Mesendoderm (in vitro differentiated cells): Measurements from ENCODE around the gene GRIK1.

Experiments
- DNase-seq: peaks from one replicate; pipeline ENCODE4 v3.0.0; 2013
- H2AK5ac ChIP-seq: 2 replicates; pipeline ENCODE4 v1.6.1; 2013; ENCODE audit warnings: low read length, inconsistent platforms
- H2BK120ac ChIP-seq: 2 replicates; pipeline ENCODE4 v1.6.1; 2013; ENCODE audit warnings: low read depth, mild to moderate bottlenecking, low read length, moderate library complexity, mixed read lengths
- H2BK15ac ChIP-seq: replicated peaks from 2 replicates; pipeline ENCODE4 v1.6.1; 2013; ENCODE audit warnings: low read depth, mild to moderate bottlenecking, moderate library complexity
- H2BK5ac ChIP-seq: 2 replicates; pipeline ENCODE4 v1.6.1; 2013; ENCODE audit warnings: low read length, inconsistent platforms
- H3K18ac ChIP-seq: 2 replicates; pipeline ENCODE4 v1.6.1; 2013; ENCODE audit warnings: mild to moderate bottlenecking, low read length, mixed read lengths
- H3K23ac ChIP-seq: one replicate; pipeline ENCODE4 v1.6.1; 2013; ENCODE audit warnings: low read length
- H3K27ac ChIP-seq: 2 replicates; pipeline ENCODE4 v1.5.1; 2013; ENCODE audit warnings: low read depth, mild to moderate bottlenecking, inconsistent platforms, low read length, moderate library complexity
- H3K27me3 ChIP-seq: 2 replicates; pipeline ENCODE4 v1.6.1; 2013; ENCODE audit warnings: low read length, control low read depth, mild to moderate bottlenecking, inconsistent platforms; ENCODE audit not compliant: insufficient read depth, poor library complexity
- H3K36me3 ChIP-seq: 2 replicates; pipeline ENCODE4 v1.6.1; 2013; ENCODE audit warnings: low read length, inconsistent platforms; ENCODE audit not compliant: control insufficient read depth, insufficient read depth
- H3K4ac ChIP-seq: one replicate; pipeline ENCODE4 v1.6.1; 2013; ENCODE audit warnings: low read depth, mild to moderate bottlenecking, low read length, moderate library complexity
- H3K4me1 ChIP-seq: 2 replicates; pipeline ENCODE4 v1.6.1; 2013; ENCODE audit warnings: low read depth, low read length, inconsistent platforms; ENCODE audit not compliant: control insufficient read depth
- H3K4me2 ChIP-seq: 2 replicates; pipeline ENCODE4 v1.6.1; 2013; ENCODE audit warnings: low read length
- H3K4me3 ChIP-seq: 2 replicates; pipeline ENCODE4 v1.5.1; 2013; ENCODE audit warnings: mild to moderate bottlenecking, low read length
- H3K56ac ChIP-seq: one replicate; pipeline ENCODE4 v1.6.1; 2013; ENCODE audit warnings: low read length
- H3K79me1 ChIP-seq: 2 replicates; pipeline ENCODE4 v1.6.1; 2013; ENCODE audit warnings: low read length, inconsistent platforms
- H3K79me2 ChIP-seq: 2 replicates; pipeline ENCODE4 v1.6.1; 2013; ENCODE audit warnings: mild to moderate bottlenecking, low read length; ENCODE audit not compliant: control insufficient read depth, insufficient read depth
- H3K9ac ChIP-seq: 2 replicates; pipeline ENCODE4 v1.6.1; 2013; ENCODE audit warnings: low read length, inconsistent platforms
- H4K5ac ChIP-seq: one replicate; pipeline ENCODE4 v1.6.1; 2013; ENCODE audit warnings: low read length
- H4K8ac ChIP-seq: one replicate; pipeline ENCODE4 v1.6.1; 2013; ENCODE audit warnings: low read depth, mild to moderate bottlenecking, control low read depth, low read length, moderate library complexity
- WGBS: extraction: QIAGEN DNeasy Blood & Tissue Kit; methylation state at CpG from one replicate; pipeline ENCODE4 v1.1.7; 2013; ENCODE audit warnings: low lambda C conversion rate, missing lambda C conversion rate; ENCODE audit not compliant: insufficient coverage; ENCODE audit errors: extremely low coverage; 5-methylcytosine and 5-hydroxymethylcytosine counted together

GRIK1 gene

DNA sequence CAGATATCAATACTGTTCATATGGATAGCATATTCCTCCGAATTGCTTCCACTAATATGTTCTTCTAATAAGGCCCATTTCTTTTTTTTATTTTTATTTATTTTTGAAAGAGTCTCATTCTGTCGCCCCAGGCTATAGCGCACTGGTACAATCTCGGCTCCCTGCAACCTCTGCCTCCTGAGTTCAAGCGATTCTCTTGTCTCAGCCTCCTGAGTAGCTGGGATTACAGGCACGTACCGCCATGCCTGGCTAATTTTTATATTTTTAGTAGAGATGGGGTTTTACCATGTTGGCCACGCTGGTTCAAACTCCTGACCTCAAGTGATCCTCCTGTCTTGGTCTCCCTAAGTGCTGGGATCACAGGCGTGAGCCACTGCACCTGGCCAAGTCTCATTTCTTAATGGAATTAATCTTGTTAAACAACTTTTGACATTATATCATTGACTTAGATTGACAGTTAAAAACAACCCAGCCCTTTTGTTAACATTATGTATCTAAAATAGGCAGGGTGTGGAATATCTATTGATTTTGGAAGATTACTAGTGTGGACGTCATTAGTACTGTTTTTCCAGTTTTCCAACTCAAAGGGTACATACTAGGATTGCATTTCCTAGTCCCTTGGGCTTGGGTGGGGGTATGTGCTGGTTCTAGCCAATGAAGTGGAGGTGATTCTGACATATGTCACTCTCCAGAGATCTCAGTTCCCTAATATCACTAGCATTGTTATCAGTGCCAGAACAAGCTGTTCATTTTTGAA is 281.4 kb downstream of the GRIK1 start:
- H4K5ac ChIP-seq: no peak overlapping the region
- no peak overlapping the region for H4K8ac ChIP-seq
- H2BK15ac ChIP-seq: no peak overlapping the region
- WGBS: no CpG with 5 or more reads among the region's 10 CpGs
- no peaks in the 10 kb centered on the region for H3K27me3 ChIP-seq
- no peaks in the 10 kb centered on the region for H3K36me3 ChIP-seq
- no peak overlapping the region for H3K4me3 ChIP-seq
- H2BK120ac ChIP-seq: no peak overlapping the region
- H3K27ac ChIP-seq: no peak overlapping the region
- no peak overlapping the region for H3K23ac ChIP-seq
- DNase-seq: no peak
- H2BK5ac ChIP-seq: no peak overlapping the region
- no peak overlapping the region for H3K4me2 ChIP-seq
- no peak overlapping the region for H3K18ac ChIP-seq
- H3K79me1 ChIP-seq: no peaks in the 10 kb centered on the region
- no peak overlapping the region for H3K9ac ChIP-seq
- H3K79me2 ChIP-seq: no peaks in the 10 kb centered on the region
- H3K56ac ChIP-seq: no peak overlapping the region
- no peaks in the 10 kb centered on the region for H3K4me1 ChIP-seq
- H2AK5ac ChIP-seq: no peak overlapping the region
- no peak overlapping the region for H3K4ac ChIP-seq

DNA sequence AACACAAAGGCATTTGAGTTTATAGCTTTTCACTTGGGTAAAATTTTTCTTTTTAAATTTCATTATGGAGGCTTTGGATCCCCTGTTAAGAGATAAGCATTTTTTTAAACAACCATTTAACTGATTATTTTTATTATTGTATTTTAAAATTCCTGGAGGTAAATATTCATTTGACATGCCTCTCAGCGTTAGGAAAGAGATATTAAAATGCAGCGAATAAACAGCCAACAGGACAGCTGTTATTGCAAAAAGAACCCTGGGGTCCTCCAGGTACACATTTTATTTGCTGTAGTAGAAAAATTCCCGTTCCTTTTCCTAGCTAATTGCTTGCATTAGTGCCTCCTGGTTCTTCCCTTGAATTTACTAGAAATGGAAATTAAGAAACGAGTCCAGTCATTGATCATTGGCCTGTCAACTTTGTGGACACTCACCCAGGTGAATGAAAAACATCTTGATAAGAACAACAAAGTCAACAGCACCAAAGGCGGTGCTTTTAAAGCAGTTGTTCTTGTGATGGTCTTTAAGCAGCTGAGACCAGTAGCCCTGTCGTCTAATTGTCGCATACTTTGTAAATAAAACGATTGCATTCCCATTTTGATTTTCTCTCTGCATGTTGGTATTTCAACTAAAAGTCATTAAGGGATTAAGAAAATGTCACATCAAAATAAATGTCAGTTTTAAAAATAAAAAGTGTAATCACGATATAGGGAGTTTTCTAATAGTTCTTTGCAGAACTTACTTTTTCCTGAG is 282.4 kb downstream of the GRIK1 start:
- H2BK15ac ChIP-seq: no peak overlapping the region
- no peaks in the 10 kb centered on the region for H3K27me3 ChIP-seq
- H3K56ac ChIP-seq: no peak overlapping the region
- no peak for DNase-seq
- H3K79me1 ChIP-seq: no peaks in the 10 kb centered on the region
- WGBS: no CpG with 5 or more reads among the region's 9 CpGs
- H3K36me3 ChIP-seq: no peaks in the 10 kb centered on the region
- no peak overlapping the region for H3K4ac ChIP-seq
- no peaks in the 10 kb centered on the region for H3K4me1 ChIP-seq
- H3K27ac ChIP-seq: no peak overlapping the region
- H3K79me2 ChIP-seq: no peaks in the 10 kb centered on the region
- H3K4me3 ChIP-seq: no peak overlapping the region
- no peak overlapping the region for H2BK5ac ChIP-seq
- no peak overlapping the region for H2BK120ac ChIP-seq
- no peak overlapping the region for H3K18ac ChIP-seq
- H3K9ac ChIP-seq: no peak overlapping the region
- no peak overlapping the region for H4K8ac ChIP-seq
- no peak overlapping the region for H3K23ac ChIP-seq
- H4K5ac ChIP-seq: no peak overlapping the region
- H3K4me2 ChIP-seq: no peak overlapping the region
- H2AK5ac ChIP-seq: no peak overlapping the region

DNA sequence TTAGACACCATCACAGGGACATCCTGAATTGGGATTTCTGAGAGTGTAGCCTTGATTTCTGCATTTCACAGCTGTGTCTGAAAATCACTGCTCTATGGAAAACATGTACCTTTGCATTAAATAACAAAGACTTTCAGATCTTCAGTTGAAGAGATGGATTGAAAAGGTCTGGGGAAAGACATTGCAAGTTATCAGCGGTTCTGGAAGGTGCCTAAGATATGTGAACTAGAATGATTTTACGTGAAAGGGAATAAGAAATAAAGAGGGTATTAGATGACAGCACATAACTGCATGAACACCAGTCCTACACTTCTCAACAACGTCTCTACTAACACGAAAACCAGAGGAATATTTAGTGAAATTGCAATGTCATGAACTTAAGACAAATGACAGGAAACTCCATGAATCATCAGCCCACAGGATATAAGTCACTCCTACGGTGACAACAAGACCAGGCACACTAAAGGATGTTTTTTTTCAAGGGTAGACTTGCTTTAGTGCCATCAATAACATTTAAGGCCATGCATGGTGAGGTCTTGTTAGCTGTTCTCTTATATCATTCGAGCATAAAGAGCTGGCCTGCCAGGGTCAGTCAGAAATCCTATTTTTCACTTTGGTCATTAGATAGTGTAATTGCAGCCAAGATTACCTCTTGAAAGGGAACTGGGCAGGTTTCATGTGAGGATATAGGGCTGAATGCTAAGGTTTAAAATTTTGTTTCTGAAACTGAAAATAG is 283.1 kb downstream of the GRIK1 start:
- no peak overlapping the region for H4K8ac ChIP-seq
- peak; percentile 16 for DNase-seq
- no CpG with 5 or more reads among the region's 6 CpGs for WGBS
- H3K18ac ChIP-seq: no peak overlapping the region
- no peaks in the 10 kb centered on the region for H3K27me3 ChIP-seq
- no peak overlapping the region for H3K9ac ChIP-seq
- H3K4ac ChIP-seq: no peak overlapping the region
- H3K23ac ChIP-seq: no peak overlapping the region
- H3K79me2 ChIP-seq: no peaks in the 10 kb centered on the region
- no peak overlapping the region for H3K27ac ChIP-seq
- H2BK5ac ChIP-seq: no peak overlapping the region
- no peak overlapping the region for H2BK15ac ChIP-seq
- H3K36me3 ChIP-seq: no peaks in the 10 kb centered on the region
- H4K5ac ChIP-seq: no peak overlapping the region
- H3K4me3 ChIP-seq: no peak overlapping the region
- no peak overlapping the region for H3K56ac ChIP-seq
- no peaks in the 10 kb centered on the region for H3K79me1 ChIP-seq
- H2BK120ac ChIP-seq: no peak overlapping the region
- H3K4me1 ChIP-seq: no peaks in the 10 kb centered on the region
- no peak overlapping the region for H3K4me2 ChIP-seq
- no peak overlapping the region for H2AK5ac ChIP-seq

DNA sequence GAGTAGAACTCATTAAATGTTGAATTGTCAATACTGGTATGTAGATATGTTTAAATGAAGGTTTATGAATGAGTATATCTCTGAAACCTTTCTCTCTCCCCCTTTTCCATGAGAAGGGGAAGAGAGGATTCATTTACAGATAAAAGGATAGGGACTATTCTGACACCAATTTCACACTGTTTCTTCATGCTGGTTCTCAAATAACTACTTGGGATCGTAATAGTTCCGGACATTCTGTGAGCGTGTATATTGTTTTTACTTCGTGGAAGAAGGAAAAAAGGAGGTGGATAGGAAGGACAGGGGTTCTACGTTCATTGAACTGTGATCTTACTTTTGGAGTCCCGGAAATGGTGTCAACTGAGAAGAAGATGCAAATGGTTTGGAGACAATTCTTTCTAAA is 284.2 kb downstream of the GRIK1 start:
- H3K4me2 ChIP-seq: no peak overlapping the region
- H3K56ac ChIP-seq: no peak overlapping the region
- no peak overlapping the region for H4K8ac ChIP-seq
- no peak overlapping the region for H2AK5ac ChIP-seq
- H3K27me3 ChIP-seq: no peaks in the 10 kb centered on the region
- no peaks in the 10 kb centered on the region for H3K79me2 ChIP-seq
- no peak for DNase-seq
- no peak overlapping the region for H3K27ac ChIP-seq
- no CpG with 5 or more reads among the region's 6 CpGs for WGBS
- H3K23ac ChIP-seq: no peak overlapping the region
- H3K4me1 ChIP-seq: no peaks in the 10 kb centered on the region
- H2BK120ac ChIP-seq: no peak overlapping the region
- H2BK5ac ChIP-seq: no peak overlapping the region
- H2BK15ac ChIP-seq: no peak overlapping the region
- no peaks in the 10 kb centered on the region for H3K36me3 ChIP-seq
- no peak overlapping the region for H3K18ac ChIP-seq
- no peak overlapping the region for H4K5ac ChIP-seq
- H3K4ac ChIP-seq: no peak overlapping the region
- H3K79me1 ChIP-seq: no peaks in the 10 kb centered on the region
- no peak overlapping the region for H3K9ac ChIP-seq
- no peak overlapping the region for H3K4me3 ChIP-seq

DNA sequence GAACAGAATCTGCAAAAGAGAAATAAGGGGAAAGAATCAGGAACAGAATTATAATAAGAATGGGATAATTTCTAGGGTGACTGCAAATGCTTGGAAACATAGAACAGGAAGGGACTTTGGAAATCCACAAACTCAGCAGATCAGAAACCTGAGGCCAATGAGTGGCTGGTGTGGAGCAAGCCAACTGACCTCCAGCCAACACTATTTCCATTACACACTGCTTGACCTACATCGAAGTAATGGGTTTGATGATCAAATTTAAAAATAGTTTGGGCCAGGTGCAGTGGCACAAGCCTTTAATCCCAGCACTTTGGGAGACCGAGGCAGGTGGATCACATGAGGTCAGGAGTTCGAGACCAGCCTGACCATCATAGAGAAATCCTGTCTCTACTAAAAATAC is 284.9 kb downstream of the GRIK1 start:
- Histone ChIP-seq H2BK5ac (no peak overlapping the region), H3K4me2 (no peak overlapping the region), H3K23ac (no peak overlapping the region), H3K9ac (no peak overlapping the region), H4K5ac (no peak overlapping the region), H2BK120ac (no peak overlapping the region), H3K36me3 (no peaks in the 10 kb centered on the region), H3K56ac (no peak overlapping the region), H3K79me1 (no peaks in the 10 kb centered on the region), H2BK15ac (no peak overlapping the region), H3K4me3 (no peak overlapping the region), H3K4ac (no peak overlapping the region), H3K27ac (no peak overlapping the region), H3K18ac (no peak overlapping the region), H3K79me2 (no peaks in the 10 kb centered on the region), H3K4me1 (no peaks in the 10 kb centered on the region), H3K27me3 (no peaks in the 10 kb centered on the region), H4K8ac (no peak overlapping the region), H2AK5ac (no peak overlapping the region)
- no peak for DNase-seq
- no CpG with 5 or more reads among the region's 3 CpGs for WGBS
